ENCODE results near the gene CRAT. TPM values are rescaled to one million over a fixed set of nuclear protein-coding genes. Genes with fewer than 3 reads are reported as not detected.
A peak's percentile ranks its signal among the peaks of the same experiment; 100 is the strongest.

Gene CRAT
- total RNA-seq, 1 donor from 2014 or later: 68.1 TPM

- intact Hi-C loops (cut with DNase I): no loop called here
Measured at GRCh38 chr9:129072171-129072570, 38.4 kb downstream of the CRAT start.

GRCh38 chr9:129071526-129072126 is 39.0 kb downstream of the CRAT start:
- intact Hi-C loops (cut with DNase I): no loop called here

More at GRCh38 chr9:129072171-129072570, 38.4 kb downstream of the CRAT start:
- no peak for DNase-seq (ENCODE audit: low spot score)

GRCh38 chr9:129070696-129071525 is 39.7 kb downstream of the CRAT start:
- DNase-seq (ENCODE audit: low spot score): no peak
- intact Hi-C loops (cut with DNase I): no loop called here

More at GRCh38 chr9:129071526-129072126, 39.0 kb downstream of the CRAT start:
- no peak for DNase-seq (ENCODE audit: low spot score)

DNA sequence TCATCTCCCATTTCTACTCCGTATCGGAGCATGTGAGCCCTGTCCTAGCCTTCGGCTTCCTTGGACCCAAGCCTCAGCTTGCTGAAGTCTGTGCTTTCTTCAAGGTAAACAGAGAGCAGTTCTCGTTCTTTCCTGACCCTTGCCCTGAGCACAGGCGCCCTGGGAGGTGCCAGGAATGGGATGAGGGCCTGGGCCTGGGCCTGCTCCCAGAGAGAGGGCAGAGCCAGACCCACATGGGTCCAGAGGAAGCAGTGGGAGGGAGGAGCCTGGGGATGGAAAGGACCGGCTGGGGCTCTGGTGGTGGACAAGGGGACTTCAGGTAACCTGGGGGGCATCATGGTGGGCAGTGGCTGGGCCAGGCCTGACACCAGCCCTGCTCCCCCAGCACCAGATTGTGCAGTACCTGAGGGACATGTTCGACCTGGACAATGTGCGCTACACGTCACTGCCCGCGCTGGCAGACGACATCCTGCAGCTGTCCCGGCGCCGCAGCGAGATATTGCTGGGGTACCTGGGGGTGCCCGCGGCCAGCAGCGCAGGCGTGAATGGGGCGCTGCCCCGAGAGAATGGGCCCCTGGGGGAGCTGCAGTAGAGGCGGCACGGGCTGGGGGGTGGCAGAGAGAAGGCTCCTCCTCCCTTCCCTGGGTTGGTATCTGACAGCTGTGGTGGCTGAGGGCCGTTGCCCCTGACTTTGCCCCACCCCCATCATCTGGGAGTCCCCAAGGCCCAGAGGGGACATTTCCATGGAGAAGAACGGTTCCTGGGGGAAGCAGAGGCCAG is 40.5 kb downstream of the CRAT start:
- DNase-seq (ENCODE audit: low spot score): no peak
- intact Hi-C loops (cut with DNase I): no loop called here

- intact Hi-C loops (cut with DNase I): no loop called here
- peak; percentile 92 for DNase-seq (ENCODE audit: low spot score)
Measured at GRCh38 chr9:129068990-129069861, 41.4 kb downstream of the CRAT start.

- no peak for DNase-seq (ENCODE audit: low spot score)
- intact Hi-C loops (cut with DNase I): no loop called here
Measured at GRCh38 chr9:129068110-129068509, 42.5 kb downstream of the CRAT start.

GRCh38 chr9:129064499-129064908 is 46.1 kb downstream of the CRAT start:
- intact Hi-C loops (cut with DNase I): no loop called here
- no peak for DNase-seq (ENCODE audit: low spot score)

DNA sequence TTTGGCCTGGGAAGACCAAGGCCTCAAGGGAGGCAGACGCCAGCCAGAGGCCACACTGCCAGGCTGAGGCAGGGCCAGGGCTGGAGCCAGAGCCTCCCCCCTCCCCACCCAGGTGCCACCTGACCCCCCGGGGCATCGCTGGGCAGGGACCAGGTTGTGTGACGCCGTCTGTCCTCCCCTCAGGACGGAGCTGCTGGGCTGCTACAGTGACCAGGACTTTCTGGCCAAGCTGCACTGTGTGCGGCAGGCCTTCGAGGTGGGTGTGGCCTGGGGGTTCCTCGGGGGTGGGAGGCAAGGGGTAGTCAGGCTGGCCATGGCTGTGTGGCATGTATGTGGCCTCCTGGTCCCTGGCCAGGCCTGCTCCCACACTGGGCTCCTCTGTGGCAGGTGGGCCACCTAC is 47.5 kb downstream of the CRAT start:
- intact Hi-C loops (cut with DNase I): no loop called here
- DNase-seq (ENCODE audit: low spot score): no peak

DNA sequence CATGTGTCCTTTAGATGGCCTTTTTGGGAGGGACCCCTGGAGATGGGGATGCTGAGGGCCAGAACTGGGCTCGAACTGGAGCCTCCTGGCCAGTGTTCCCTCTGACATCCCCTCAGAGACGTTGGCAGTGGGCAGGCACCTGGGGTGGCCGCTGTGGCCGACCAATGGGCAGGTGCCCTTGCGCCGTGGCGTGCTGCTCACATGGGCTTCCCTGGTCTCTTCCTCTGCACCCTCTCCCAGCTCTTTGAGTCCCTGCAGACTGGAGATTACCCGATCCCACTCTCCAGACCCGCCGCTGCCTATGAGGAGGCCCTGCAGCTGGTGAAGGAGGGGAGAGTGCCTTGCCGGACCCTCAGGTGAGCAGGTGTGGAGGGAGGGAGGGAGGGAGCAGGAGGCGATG is 49.6 kb downstream of the CRAT start:
- intact Hi-C loops (cut with DNase I): no loop called here

GRCh38 chr9:129059796-129060785 is 50.5 kb downstream of the CRAT start:
- intact Hi-C loops (cut with DNase I): no loop called here
- DNase-seq (ENCODE audit: low spot score): no peak

More for the DNA sequence above, 49.6 kb downstream of the CRAT start:
- DNase-seq (ENCODE audit: low spot score): no peak

- intact Hi-C loops (cut with DNase I): no loop called here
- DNase-seq (ENCODE audit: low spot score): no peak
Measured at GRCh38 chr9:129058965-129059795, 51.4 kb downstream of the CRAT start.

DNA sequence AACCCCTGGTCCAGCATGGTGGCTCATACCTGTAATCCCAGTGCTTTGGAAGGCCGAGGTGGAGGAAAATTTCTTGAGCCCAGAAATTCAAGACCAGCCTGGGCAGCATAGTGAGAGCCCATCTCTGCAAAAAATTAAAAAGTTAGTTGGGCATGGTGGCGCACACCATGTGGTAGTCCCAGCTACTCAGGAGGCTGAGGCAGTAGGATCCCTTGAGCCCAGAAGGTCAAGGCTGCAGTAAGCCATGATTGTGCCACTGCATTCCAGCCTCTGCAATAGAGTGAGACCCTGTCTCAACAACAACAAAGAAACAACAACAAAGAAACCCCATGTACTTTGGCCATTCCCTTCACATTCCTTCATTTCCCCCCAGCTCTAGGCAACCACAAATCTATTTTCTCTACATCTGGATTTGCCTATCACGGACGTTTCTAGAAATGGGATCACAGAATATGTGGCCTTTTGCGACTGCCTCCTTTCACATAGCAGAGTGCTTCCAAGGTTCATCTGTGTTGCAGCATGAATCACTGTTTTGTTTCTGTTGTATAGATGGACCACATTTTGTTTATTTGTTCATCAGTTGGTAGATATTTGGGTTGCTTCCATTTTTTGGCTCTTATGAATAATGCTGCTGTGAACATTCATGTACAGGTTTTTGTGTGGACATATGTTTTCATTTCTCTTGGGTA is 56.3 kb downstream of the CRAT start:
- DNase-seq (ENCODE audit: low spot score): no peak
- intact Hi-C loops (cut with DNase I): no loop called here

- DNase-seq (ENCODE audit: low spot score): no peak
- intact Hi-C loops (cut with DNase I): no loop called here
Measured at GRCh38 chr9:129053020-129053419, 57.6 kb downstream of the CRAT start.

DNA sequence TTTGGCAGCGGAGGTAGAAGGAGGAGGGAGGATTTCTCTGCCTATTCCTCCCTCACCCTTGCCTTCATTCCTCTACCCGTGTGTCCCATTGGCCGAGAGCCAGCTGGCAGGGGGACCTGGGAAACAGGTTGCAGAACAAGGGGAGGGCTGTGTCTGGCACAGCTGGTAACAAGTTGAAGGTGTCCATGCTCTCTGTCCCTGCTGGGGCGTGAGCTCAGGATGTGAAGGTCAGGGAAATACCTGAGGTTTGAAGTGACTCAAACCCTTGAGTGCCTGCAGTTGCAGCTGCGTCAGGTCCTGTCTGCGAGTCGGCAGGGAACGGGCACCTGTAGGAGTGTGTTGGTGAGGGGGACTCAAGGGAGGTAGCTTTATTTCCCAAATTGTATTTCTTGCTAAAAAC is 58.0 kb downstream of the CRAT start:
- intact Hi-C loops (cut with DNase I): no loop called here

More for the DNA sequence above, 58.0 kb downstream of the CRAT start:
- DNase-seq (ENCODE audit: low spot score): peak; percentile 82

Measured in cardiac septum (tissue), 1 donor.